Measurements from ENCODE around the gene THG1L.

Gene THG1L

DNA sequence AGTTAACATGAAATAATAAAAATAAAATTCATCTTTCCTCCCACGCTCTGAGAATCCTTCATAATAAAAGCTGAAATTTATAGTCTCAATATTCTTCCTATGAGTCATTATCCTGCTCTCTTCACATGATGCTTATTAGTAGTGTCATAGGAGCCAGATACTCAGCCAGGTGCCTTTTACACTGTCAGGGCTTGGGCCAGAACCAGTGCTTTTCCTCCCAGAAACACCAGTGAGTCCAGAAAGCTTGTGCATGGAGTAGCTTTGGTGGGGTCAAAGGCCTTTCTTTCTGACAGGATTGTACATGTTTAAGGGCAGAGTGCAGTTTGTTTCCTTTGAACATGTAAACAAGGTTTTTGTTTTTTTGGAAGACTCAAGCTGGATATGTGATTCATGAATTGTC, 19.1 kb downstream of the THG1L start:
- no peak overlapping the region for H3K27ac ChIP-seq (ENCODE audit: low read depth in 2 of 2, low read length in 2 of 2)
- no peaks in the 10 kb centered on the region for H3K4me1 ChIP-seq (ENCODE audit: control insufficient read depth in 2 of 2, insufficient read depth in 2 of 2, low read length in 2 of 2)
- peaks cover 17 to 19% of the 10 kb centered on the region in 2 donors for H3K36me3 ChIP-seq (ENCODE audit: control insufficient read depth in 2 of 2, insufficient read depth in 2 of 2, low read length in 2 of 2)

DNA sequence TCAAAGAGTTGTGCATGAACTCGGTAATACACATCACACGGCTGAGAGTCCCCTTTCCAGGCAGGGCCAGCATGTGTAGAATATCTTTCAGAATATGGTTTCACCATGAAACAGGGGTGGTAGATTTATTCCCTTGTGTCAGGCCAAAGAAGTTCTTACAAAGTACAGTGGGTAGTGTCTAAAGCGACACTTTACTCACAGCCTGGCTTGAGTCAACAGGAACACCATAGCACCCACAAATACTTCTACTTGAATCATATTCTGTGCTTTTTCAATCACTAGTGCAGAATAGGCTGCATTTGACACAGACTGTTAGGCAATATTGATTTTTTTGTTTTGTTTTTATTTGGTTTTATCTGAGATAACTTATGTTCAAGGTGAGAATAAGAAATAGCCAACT, 24.9 kb downstream of the THG1L start:
- no peaks in the 10 kb centered on the region for H3K9me3 ChIP-seq (ENCODE audit: control insufficient read depth in 2 of 2, low read length in 2 of 2)
- H3K4me3 ChIP-seq (ENCODE audit: low read length in 2 of 2) = no peak overlapping the region
- peaks cover 27 to 35% of the 10 kb centered on the region in 2 donors for H3K36me3 ChIP-seq (ENCODE audit: control insufficient read depth in 2 of 2, insufficient read depth in 2 of 2, low read length in 2 of 2)
- H3K4me1 ChIP-seq (ENCODE audit: control insufficient read depth in 2 of 2, insufficient read depth in 2 of 2, low read length in 2 of 2) = no peaks in the 10 kb centered on the region
- H3K27me3 ChIP-seq (ENCODE audit: control insufficient read depth in 2 of 2, insufficient read depth in 2 of 2, low read length in 2 of 2) = no peaks in the 10 kb centered on the region
- no peak overlapping the region for H3K27ac ChIP-seq (ENCODE audit: low read depth in 2 of 2, low read length in 2 of 2)
- H3K9ac ChIP-seq (ENCODE audit: low read depth in 1 of 2, low read length in 2 of 2) = no peak overlapping the region

More for the DNA sequence above, 19.1 kb downstream of the THG1L start:
- H3K4me3 ChIP-seq (ENCODE audit: low read length in 2 of 2) = no peak overlapping the region
- no peaks in the 10 kb centered on the region for H3K9me3 ChIP-seq (ENCODE audit: control insufficient read depth in 2 of 2, low read length in 2 of 2)
- no peak overlapping the region for H3K9ac ChIP-seq (ENCODE audit: low read depth in 1 of 2, low read length in 2 of 2)
- H3K27me3 ChIP-seq (ENCODE audit: control insufficient read depth in 2 of 2, insufficient read depth in 2 of 2, low read length in 2 of 2) = no peaks in the 10 kb centered on the region

DNA sequence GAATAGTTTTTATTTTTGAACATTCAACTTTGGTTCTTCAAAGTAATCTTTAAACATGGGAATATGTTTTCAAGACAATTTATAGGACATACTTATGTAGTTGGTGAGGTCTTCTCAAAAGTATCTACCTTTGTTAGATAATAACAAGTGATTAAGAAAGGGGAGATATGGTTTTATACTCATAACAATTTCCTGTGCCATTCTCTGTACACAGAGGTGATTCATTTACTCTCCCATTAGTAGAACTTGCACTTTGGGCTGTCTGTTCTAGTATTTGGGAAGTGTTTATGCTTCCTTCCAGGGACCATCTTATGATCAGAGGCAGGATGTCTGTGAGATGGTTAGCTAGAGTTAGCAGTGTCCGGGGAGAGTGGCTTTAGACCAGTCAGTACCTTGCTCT, 27.5 kb downstream of the THG1L start:
- H3K27ac ChIP-seq (ENCODE audit: low read depth in 2 of 2, low read length in 2 of 2) = no peak overlapping the region
- H3K9me3 ChIP-seq (ENCODE audit: control insufficient read depth in 2 of 2, low read length in 2 of 2) = no peaks in the 10 kb centered on the region
- H3K36me3 ChIP-seq (ENCODE audit: control insufficient read depth in 2 of 2, insufficient read depth in 2 of 2, low read length in 2 of 2) = peaks cover 22 to 24% of the 10 kb centered on the region in 2 donors
- no peaks in the 10 kb centered on the region for H3K27me3 ChIP-seq (ENCODE audit: control insufficient read depth in 2 of 2, insufficient read depth in 2 of 2, low read length in 2 of 2)
- H3K4me3 ChIP-seq (ENCODE audit: low read length in 2 of 2) = no peak overlapping the region
- no peak overlapping the region for H3K9ac ChIP-seq (ENCODE audit: low read depth in 1 of 2, low read length in 2 of 2)
- H3K4me1 ChIP-seq (ENCODE audit: control insufficient read depth in 2 of 2, insufficient read depth in 2 of 2, low read length in 2 of 2) = no peaks in the 10 kb centered on the region

DNA sequence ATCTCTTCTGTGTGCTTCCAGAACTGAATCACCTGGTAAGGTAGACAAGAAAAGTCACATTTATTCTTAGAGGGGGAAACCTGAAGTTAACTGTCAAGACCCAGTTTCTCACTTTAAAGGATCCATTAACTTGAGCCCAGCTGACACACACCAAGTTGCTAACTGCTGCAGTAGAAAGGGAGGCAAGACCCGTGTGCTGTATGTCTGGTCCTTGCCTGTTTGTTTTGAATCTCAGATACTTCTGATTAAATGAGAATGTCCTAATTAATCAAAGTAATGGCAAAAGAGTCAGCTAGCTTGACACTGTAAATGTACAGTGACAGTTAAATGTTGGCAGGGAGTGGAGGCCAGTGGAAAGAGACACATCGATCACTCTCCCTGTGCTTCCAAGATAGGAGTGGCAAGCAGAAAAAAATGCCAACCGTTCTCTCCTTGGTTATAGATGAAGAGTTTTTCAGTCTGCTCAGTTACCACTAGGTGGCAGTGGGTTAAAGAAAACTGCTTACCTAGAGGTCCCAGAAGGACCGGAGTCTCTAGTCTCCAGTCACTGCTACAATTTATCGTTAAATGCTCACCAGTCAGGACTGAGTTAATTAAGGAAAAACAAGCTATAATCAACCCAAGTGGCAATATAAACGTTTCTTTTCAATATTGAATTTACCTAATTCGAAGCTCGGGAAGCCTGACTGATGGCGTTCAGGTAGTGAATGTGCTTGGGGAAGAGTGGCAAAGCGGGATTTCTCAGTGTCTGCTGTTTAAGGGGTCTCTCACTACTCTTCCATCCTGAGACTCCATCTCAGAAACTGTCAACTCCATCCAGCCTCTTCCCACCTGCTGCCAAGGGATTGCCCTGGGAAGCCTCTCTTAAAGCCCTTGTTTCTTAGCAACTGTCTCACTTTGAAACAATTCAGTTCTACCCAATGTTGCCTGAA, 30.7 kb downstream of the THG1L start:
- Histone ChIP-seq H3K27ac (ENCODE audit: low read depth in 2 of 2, low read length in 2 of 2) (no peak overlapping the region), H3K4me3 (ENCODE audit: low read length in 2 of 2) (no peak overlapping the region), H3K27me3 (ENCODE audit: control insufficient read depth in 2 of 2, insufficient read depth in 2 of 2, low read length in 2 of 2) (no peaks in the 10 kb centered on the region), H3K9me3 (ENCODE audit: control insufficient read depth in 2 of 2, low read length in 2 of 2) (no peaks in the 10 kb centered on the region), H3K36me3 (ENCODE audit: control insufficient read depth in 2 of 2, insufficient read depth in 2 of 2, low read length in 2 of 2) (peaks cover 2 to 3% of the 10 kb centered on the region in 2 donors), H3K4me1 (ENCODE audit: control insufficient read depth in 2 of 2, insufficient read depth in 2 of 2, low read length in 2 of 2) (no peaks in the 10 kb centered on the region), H3K9ac (ENCODE audit: low read depth in 1 of 2, low read length in 2 of 2) (no peak overlapping the region)

DNA sequence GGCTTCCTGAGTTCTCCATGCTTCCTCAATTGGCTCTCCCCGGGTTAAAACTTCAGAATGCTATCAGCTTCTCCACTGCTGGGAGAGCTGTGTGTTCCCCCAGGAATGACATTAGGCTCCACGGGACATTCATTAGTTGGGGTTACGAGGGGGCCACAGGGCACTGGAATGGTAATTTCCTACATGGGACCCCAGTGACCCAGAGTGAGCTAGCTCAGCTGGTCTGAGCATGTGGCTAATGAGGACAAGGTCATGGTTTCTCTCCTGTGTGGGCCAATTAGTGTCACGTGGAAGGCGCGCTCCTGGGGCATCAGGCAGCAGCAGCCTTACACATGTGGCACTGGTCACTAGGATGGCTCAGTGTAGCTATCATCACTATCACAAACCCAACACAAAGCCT, 33.3 kb downstream of the THG1L start:
- no peak overlapping the region for H3K27ac ChIP-seq (ENCODE audit: low read depth in 2 of 2, low read length in 2 of 2)
- H3K4me3 ChIP-seq (ENCODE audit: low read length in 2 of 2) = no peak overlapping the region
- H3K27me3 ChIP-seq (ENCODE audit: control insufficient read depth in 2 of 2, insufficient read depth in 2 of 2, low read length in 2 of 2) = no peaks in the 10 kb centered on the region
- H3K9me3 ChIP-seq (ENCODE audit: control insufficient read depth in 2 of 2, low read length in 2 of 2) = no peaks in the 10 kb centered on the region
- no peaks in the 10 kb centered on the region for H3K4me1 ChIP-seq (ENCODE audit: control insufficient read depth in 2 of 2, insufficient read depth in 2 of 2, low read length in 2 of 2)
- no peak overlapping the region for H3K9ac ChIP-seq (ENCODE audit: low read depth in 1 of 2, low read length in 2 of 2)
- peaks cover 0 to 2% of the 10 kb centered on the region in 2 donors for H3K36me3 ChIP-seq (ENCODE audit: control insufficient read depth in 2 of 2, insufficient read depth in 2 of 2, low read length in 2 of 2)

DNA sequence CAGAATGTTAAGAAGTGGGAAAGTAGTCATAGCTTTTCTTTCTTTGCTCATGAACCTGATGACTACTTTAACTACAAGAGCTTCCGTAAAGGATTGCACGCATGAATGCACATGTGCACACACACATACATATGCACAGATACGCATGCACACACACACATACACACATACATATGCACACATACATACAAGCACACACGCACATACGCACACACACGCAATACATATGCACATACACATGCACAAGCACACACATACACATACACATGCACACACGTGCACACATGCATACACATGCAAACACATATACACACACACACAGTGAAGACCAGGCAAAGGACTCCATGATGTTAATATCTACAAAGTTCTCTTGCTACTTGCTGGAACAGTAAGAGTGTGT, 35.2 kb downstream of the THG1L start:
- Histone ChIP-seq H3K27me3 (ENCODE audit: control insufficient read depth in 2 of 2, insufficient read depth in 2 of 2, low read length in 2 of 2) (no peaks in the 10 kb centered on the region), H3K9ac (ENCODE audit: low read depth in 1 of 2, low read length in 2 of 2) (no peak overlapping the region), H3K9me3 (ENCODE audit: control insufficient read depth in 2 of 2, low read length in 2 of 2) (no peaks in the 10 kb centered on the region), H3K4me3 (ENCODE audit: low read length in 2 of 2) (no peak overlapping the region), H3K27ac (ENCODE audit: low read depth in 2 of 2, low read length in 2 of 2) (no peak overlapping the region), H3K36me3 (ENCODE audit: control insufficient read depth in 2 of 2, insufficient read depth in 2 of 2, low read length in 2 of 2) (peaks cover 0 to 1% of the 10 kb centered on the region in 2 donors), H3K4me1 (ENCODE audit: control insufficient read depth in 2 of 2, insufficient read depth in 2 of 2, low read length in 2 of 2) (no peaks in the 10 kb centered on the region)

DNA sequence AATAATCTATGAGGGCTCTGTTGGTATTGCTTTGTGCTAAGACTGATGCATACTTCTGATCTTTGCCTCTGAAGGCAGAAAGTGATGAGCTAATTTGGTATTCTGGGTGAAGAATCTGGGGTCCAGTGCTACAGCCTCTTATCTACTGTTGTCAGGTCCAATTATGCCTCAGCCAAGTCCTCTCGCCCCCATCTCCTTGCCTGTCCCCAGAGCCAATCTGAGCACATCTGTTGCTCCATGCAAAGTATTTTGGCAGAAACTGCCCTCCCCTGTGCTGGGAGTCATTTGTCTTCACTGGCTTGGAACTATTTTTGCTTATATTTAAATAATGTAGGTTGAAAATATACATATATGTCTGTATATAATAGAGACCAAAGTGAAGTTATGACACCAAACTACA, 35.7 kb downstream of the THG1L start:
- no peak overlapping the region for H3K9ac ChIP-seq (ENCODE audit: low read depth in 1 of 2, low read length in 2 of 2)
- no peaks in the 10 kb centered on the region for H3K36me3 ChIP-seq (ENCODE audit: control insufficient read depth in 2 of 2, insufficient read depth in 2 of 2, low read length in 2 of 2)
- H3K27ac ChIP-seq (ENCODE audit: low read depth in 2 of 2, low read length in 2 of 2) = no peak overlapping the region
- H3K27me3 ChIP-seq (ENCODE audit: control insufficient read depth in 2 of 2, insufficient read depth in 2 of 2, low read length in 2 of 2) = no peaks in the 10 kb centered on the region
- no peaks in the 10 kb centered on the region for H3K9me3 ChIP-seq (ENCODE audit: control insufficient read depth in 2 of 2, low read length in 2 of 2)
- no peaks in the 10 kb centered on the region for H3K4me1 ChIP-seq (ENCODE audit: control insufficient read depth in 2 of 2, insufficient read depth in 2 of 2, low read length in 2 of 2)
- H3K4me3 ChIP-seq (ENCODE audit: low read length in 2 of 2) = no peak overlapping the region

DNA sequence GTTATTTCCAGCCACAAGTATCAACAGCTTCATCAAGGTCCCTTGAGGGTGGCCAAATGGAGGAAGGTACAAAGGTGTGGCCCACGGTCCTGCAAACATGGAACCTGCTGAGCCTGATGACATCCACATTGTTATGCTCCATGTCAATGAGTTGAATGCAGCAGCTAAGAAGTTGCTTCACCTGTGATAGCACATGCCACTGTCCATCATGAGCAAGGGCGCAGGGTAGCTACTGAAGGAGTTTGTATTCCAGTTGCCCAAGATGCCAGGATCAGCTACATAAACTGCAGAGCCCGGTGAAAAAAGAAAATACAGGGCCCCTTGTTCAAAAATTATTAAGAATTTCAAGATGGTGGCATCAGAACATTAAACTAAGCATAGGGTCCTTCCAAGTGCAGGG, 36.5 kb downstream of the THG1L start:
- H3K9ac ChIP-seq (ENCODE audit: low read depth in 1 of 2, low read length in 2 of 2) = no peak overlapping the region
- no peaks in the 10 kb centered on the region for H3K27me3 ChIP-seq (ENCODE audit: control insufficient read depth in 2 of 2, insufficient read depth in 2 of 2, low read length in 2 of 2)
- H3K27ac ChIP-seq (ENCODE audit: low read depth in 2 of 2, low read length in 2 of 2) = no peak overlapping the region
- no peaks in the 10 kb centered on the region for H3K4me1 ChIP-seq (ENCODE audit: control insufficient read depth in 2 of 2, insufficient read depth in 2 of 2, low read length in 2 of 2)
- no peaks in the 10 kb centered on the region for H3K9me3 ChIP-seq (ENCODE audit: control insufficient read depth in 2 of 2, low read length in 2 of 2)
- no peak overlapping the region for H3K4me3 ChIP-seq (ENCODE audit: low read length in 2 of 2)
- H3K36me3 ChIP-seq (ENCODE audit: control insufficient read depth in 2 of 2, insufficient read depth in 2 of 2, low read length in 2 of 2) = no peaks in the 10 kb centered on the region

DNA sequence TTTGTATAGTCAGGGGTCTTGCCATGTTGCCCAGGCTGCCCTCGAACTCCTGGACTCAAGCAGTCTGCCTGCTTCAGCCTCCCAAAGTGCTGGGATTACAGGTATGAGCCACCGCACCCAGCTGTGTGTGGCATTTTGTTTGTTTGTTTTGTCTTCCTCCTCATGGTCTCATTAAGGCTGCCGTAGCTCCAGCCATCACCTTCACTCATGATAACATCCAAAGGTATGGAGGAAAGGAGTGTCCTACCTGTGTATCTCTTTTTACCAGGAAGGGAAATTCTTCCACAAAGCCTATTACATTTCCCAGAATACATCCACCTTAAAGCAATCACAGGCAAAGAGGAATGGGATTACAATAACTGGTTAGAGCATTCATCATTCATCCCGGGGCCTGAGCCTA, 39.4 kb downstream of the THG1L start:
- Histone ChIP-seq H3K4me3 (ENCODE audit: low read length in 2 of 2) (no peak overlapping the region), H3K9ac (ENCODE audit: low read depth in 1 of 2, low read length in 2 of 2) (no peak overlapping the region), H3K4me1 (ENCODE audit: control insufficient read depth in 2 of 2, insufficient read depth in 2 of 2, low read length in 2 of 2) (no peaks in the 10 kb centered on the region), H3K36me3 (ENCODE audit: control insufficient read depth in 2 of 2, insufficient read depth in 2 of 2, low read length in 2 of 2) (no peaks in the 10 kb centered on the region), H3K27me3 (ENCODE audit: control insufficient read depth in 2 of 2, insufficient read depth in 2 of 2, low read length in 2 of 2) (no peaks in the 10 kb centered on the region), H3K27ac (ENCODE audit: low read depth in 2 of 2, low read length in 2 of 2) (no peak overlapping the region), H3K9me3 (ENCODE audit: control insufficient read depth in 2 of 2, low read length in 2 of 2) (no peaks in the 10 kb centered on the region)

DNA sequence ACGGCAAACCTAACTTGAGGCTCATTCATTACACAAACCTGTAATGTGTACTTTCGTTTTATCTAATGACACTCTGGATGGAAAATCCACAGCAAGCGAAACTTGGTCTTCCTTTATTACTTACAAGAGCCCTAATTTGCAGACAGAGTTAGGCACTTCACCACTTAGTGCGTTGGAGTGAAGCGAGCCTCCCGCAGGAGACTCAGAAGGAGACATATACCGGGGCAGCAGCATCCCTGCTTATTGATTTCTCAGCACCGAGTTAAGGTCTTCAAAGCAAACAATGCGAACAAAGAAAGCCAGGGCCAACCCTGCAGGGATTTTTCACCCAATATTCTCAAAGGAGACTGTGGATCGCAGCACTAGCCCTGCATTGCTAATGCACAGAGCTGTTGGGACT, 40.9 kb downstream of the THG1L start:
- Histone ChIP-seq H3K4me3 (ENCODE audit: low read length in 2 of 2) (no peak overlapping the region), H3K4me1 (ENCODE audit: control insufficient read depth in 2 of 2, insufficient read depth in 2 of 2, low read length in 2 of 2) (no peaks in the 10 kb centered on the region), H3K9ac (ENCODE audit: low read depth in 1 of 2, low read length in 2 of 2) (no peak overlapping the region), H3K27ac (ENCODE audit: low read depth in 2 of 2, low read length in 2 of 2) (no peak overlapping the region), H3K36me3 (ENCODE audit: control insufficient read depth in 2 of 2, insufficient read depth in 2 of 2, low read length in 2 of 2) (no peaks in the 10 kb centered on the region), H3K27me3 (ENCODE audit: control insufficient read depth in 2 of 2, insufficient read depth in 2 of 2, low read length in 2 of 2) (no peaks in the 10 kb centered on the region), H3K9me3 (ENCODE audit: control insufficient read depth in 2 of 2, low read length in 2 of 2) (no peaks in the 10 kb centered on the region)

Data from mucosa of rectum (tissue), 2 donors.